SH-SY5Y (cell line): Measurements from ENCODE around the gene MR1.

Source experiments
- GATA2 ChIP-seq: IDR thresholded peaks from 2 replicates; pipeline ENCODE4 v1.6.1; 2011; ENCODE audit warnings: mild to moderate bottlenecking, low read depth, low read length
- GATA3 ChIP-seq: IDR thresholded peaks from 2 replicates; pipeline ENCODE4 v1.6.1; 2011; ENCODE audit warnings: low read depth, mild to moderate bottlenecking, low read length, moderate library complexity

DNA sequence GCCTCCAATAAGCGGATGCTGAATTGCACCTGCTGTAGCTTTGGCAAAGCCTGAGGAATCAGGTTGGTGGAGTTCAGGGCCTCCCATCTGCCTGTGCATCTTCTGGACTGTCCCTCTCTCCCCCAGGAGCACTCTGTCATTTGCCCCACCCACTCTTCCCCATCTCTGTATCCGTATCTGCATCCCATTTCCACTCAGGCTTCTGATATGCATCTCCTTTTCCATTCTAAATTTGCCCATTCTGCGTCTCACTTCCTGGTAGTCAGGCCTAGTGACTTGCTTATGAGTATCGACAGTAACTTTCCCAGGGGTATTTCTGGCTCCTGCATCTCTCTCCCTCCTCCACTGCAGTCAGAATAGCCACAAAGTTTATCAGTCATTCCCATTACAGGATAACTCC, 15.6 kb downstream of the MR1 start:
- no peak for TF ChIP-seq GATA2
- TF ChIP-seq GATA3 = no peak
